Fibroblast of mammary gland (primary cell): Measurements from ENCODE around the gene TOMM7.
"Not testable (repeated sequence)": the region's sequence is repeated elsewhere in the genome, so short reads cannot be mapped to it uniquely, and the experiment has no call there.

Source experiments
- DNase-seq: peaks from one replicate; pipeline ENCODE4 v3.0.0-alpha.2; 2010; ENCODE audit warnings: low read depth
- H3K4me3 ChIP-seq: 2 replicates; pipeline ENCODE4 v1.5.1; 2011; ENCODE audit warnings: low read depth, mild to moderate bottlenecking, low read length, moderate library complexity; ENCODE audit not compliant: control insufficient read depth
- TF ChIP-seq, protein P1 (sequence below): conservative IDR thresholded peaks from 2 replicates; pipeline ENCODE4 v1.5.1; 2011; ENCODE audit warnings: low read depth, low read length, inconsistent platforms; ENCODE audit not compliant: control insufficient read depth, insufficient read depth

TOMM7 gene

DNA sequence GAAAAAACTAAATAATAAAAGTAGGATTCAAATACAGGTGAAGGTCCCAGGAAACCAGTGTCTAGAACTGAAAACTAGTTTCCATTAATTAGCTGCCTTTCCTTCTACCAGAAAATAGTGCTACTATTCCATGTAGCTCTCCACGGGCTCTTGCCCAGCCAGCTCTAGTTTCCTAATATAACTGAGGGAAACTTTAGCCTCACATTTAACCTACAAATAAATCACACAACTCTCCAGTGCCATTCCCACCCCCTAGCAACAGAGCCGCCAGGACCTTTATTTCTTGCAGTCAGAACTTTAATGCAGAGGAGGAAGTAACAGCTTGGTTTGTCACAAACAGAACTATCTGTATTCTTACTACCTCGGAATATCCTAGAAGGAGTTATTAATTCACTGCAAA is 10.3 kb downstream of the TOMM7 start:
- DNase-seq = no peak
- no peak overlapping the region for H3K4me3 ChIP-seq
- TF ChIP-seq, protein P1, sequence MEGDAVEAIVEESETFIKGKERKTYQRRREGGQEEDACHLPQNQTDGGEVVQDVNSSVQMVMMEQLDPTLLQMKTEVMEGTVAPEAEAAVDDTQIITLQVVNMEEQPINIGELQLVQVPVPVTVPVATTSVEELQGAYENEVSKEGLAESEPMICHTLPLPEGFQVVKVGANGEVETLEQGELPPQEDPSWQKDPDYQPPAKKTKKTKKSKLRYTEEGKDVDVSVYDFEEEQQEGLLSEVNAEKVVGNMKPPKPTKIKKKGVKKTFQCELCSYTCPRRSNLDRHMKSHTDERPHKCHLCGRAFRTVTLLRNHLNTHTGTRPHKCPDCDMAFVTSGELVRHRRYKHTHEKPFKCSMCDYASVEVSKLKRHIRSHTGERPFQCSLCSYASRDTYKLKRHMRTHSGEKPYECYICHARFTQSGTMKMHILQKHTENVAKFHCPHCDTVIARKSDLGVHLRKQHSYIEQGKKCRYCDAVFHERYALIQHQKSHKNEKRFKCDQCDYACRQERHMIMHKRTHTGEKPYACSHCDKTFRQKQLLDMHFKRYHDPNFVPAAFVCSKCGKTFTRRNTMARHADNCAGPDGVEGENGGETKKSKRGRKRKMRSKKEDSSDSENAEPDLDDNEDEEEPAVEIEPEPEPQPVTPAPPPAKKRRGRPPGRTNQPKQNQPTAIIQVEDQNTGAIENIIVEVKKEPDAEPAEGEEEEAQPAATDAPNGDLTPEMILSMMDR = no peak

DNA sequence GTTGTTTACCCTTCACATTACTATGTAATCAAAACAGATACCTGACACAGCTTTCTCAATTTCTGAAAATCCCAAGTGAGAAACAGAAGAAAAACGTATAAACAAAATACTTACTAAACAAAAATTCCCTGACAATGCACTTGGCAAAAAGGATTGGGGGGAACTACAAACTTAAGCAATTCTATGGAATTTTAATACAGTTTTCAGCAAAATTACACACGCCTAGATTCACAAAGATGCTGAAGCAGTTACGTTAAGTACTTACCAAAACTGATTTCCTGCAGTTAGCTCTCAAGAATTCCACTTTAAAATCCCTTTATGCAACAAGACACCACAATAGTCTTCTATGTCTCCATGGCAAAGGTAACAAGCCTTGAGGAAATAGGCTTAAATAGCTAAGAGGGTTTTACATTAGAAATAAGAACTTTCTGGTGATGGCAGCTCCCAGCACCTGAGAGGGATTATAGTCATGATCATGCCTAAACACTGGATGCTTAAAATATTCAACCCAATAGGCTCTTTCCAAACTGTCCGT is 10.8 kb downstream of the TOMM7 start:
- no peak for DNase-seq
- no peak overlapping the region for H3K4me3 ChIP-seq
- TF ChIP-seq, protein P1 = no peak

DNA sequence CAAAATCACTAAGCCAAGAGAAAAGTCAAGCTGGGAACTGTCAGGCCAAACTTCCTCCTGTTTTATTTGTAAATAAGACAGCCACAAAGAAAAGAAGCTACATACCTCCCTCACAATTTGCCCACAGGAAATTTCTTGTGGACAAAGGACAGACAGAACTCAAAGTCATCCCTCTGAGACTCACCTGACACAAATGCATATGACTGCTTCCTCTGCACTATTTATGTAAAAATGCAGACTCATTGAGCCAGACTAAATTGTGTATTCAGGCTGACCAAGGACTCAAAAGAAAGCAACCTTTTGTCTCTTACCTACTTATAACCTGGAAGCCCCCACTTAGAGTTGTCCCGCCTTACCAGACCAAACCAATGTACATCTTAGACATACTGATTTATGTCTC is 11.8 kb downstream of the TOMM7 start:
- H3K4me3 ChIP-seq = no peak overlapping the region
- DNase-seq = no peak
- TF ChIP-seq, protein P1 = no peak

DNA sequence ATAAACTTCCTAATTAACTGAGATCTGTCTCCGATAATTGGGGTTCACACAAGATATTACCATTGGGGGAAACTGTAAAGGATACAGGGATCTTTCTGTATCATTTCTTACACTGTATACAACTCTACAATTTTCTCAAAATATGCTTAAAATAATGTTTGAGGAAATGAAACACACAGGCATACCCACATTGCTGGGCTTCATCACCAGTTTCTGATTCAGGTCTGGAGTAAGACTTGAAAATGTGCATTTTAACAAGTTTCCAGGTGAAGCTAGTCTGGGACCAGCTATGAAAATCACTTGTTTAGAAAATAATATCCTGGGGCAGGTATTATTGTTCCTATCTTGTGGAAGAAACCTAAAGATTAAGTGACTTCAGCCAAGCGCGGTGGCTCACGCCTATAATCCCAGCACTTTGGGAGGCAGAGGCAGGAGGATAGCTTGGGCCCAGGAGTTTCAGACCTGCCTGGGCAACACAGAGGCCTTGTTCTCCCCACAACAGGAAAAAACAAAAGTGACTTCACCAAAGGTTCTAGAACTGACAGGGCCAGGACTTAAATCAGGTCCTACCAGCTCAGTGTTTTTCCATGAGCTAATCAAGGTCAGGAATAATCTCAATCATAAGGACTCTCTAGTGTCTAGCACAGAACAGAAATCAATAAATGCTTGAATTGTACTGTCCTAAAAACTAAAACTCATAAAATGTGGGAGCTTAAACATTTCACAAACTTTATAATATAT is 12.6 kb downstream of the TOMM7 start:
- no peak overlapping the region for H3K4me3 ChIP-seq
- DNase-seq = no peak
- TF ChIP-seq, protein P1 = no peak

DNA sequence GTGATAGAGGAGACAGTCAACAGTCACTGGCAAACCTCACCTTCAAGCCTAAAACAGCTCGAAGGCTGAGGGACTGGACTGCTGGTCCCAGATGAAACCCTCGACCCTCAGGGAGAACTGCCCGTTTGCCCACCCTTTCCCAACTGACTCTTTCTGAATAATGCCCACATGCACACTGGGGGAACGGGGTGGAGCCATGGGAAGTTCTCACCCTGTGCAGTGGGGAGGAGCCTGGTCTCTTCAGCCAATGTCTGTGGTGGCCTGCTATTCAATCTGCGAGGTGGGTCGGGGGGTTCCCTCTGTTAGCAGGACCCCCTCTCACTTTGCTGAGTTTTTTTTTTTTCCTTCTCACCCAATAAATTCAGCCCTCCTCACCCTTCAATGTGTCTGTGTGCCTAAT is 14.5 kb downstream of the TOMM7 start:
- H3K4me3 ChIP-seq = no peak overlapping the region
- TF ChIP-seq, protein P1 = no peak
- DNase-seq = no peak

DNA sequence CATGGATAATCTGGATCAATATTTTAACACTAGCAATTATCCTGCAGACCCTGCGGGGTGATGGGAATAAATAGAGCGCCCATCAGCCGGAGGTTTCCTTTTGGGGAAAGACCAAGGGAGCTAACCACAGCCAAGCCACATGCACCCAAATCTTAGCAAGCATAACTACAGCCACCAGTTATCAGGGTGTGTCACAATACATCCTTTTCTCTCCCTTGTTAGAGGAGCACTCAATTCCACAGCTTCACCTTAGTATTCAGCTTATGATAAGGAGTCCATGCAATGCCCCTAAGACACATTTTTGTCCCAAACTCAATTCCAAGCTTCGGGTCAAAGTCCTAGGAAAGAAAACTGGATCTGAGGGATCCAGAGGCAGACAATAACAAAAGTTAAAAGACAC is 15.9 kb downstream of the TOMM7 start:
- H3K4me3 ChIP-seq = no peak overlapping the region
- TF ChIP-seq, protein P1 = no peak
- no peak for DNase-seq

DNA sequence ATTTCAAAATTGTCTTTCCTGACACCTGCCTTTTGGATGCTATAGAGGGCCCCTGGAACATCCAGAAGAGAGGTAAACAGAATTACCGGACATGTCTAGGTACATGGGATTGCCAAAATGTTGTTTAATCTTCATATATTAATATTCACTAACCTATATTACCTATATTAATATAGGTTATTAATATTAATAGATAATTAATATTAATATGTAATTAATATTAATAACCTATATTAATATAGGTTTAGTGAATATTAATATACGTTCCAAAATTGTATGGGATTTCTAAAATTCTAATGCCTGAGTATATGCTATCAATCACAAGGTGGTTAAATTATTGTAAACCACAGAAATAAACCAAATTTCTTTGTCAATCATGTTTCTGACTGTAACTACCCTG is 17.4 kb downstream of the TOMM7 start:
- DNase-seq = no peak

DNA sequence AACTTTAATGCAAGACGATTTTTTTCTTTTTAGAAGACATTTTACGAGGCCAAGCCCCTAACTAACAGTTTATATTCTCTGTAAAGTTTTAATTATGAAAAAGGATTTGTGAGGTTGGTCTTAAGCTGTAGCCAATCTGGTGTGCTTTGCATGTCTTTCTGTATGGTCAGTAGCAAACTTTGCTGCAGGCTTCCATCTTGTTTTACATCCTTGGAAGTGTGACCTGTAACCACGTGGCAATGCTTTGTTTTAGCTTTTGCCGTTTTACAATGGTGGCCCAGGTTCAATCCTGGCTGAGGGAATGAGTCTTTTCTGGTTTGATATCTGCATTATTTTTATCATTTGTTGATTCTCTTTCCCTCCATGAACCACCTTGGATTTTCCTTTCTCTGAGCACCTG is 19.8 kb downstream of the TOMM7 start:
- not testable (repeated sequence) for H3K4me3 ChIP-seq, DNase-seq

More for the DNA sequence above, 17.4 kb downstream of the TOMM7 start:
- H3K4me3 ChIP-seq = no peak overlapping the region
- TF ChIP-seq, protein P1 = no peak
